Psoas muscle (tissue), 8 donors: ENCODE results near the gene COL27A1. TPM values are rescaled to one million over a fixed set of nuclear protein-coding genes. Genes with fewer than 3 reads are reported as not detected.
A peak's percentile ranks its signal among the peaks of the same experiment; 100 is the strongest.

Experiments
- ATAC-seq, 4 donors: fragments of 200-7000 bp; cut with Tn5 transposase; one replicate each; pipeline ENCODE4 v1.9.1; 2020; ENCODE audit warnings: moderate library complexity in 3 of 4, mild to moderate bottlenecking in 2 of 4
- DNase-seq, 2 donors: peaks; one replicate each; pipeline ENCODE4 v3.0.0-alpha.2; 2020
- H3K27ac ChIP-seq: fragments of 200-600 bp; one replicate; pipeline ENCODE4 v1.8.0; 2022
- H3K27me3 ChIP-seq, 3 donors: fragments of 200-600 bp in 1 of 3; one replicate each; pipeline versions ENCODE4 v1.6.1 to v1.8.0; 2013 to 2022; ENCODE audit warnings: low read length in 2 of 3, mild to moderate bottlenecking in 2 of 3, moderate library complexity in 1 of 3; ENCODE audit not compliant: insufficient read depth in 3 of 3
- H3K36me3 ChIP-seq, 2 donors: fragments of 200-600 bp in 1 of 2; one replicate each; pipeline versions ENCODE4 v1.6.1 to v1.8.0; 2013 to 2022; ENCODE audit warnings: low read depth in 1 of 2, mild to moderate bottlenecking in 1 of 2, moderate library complexity in 1 of 2; ENCODE audit not compliant: insufficient read depth in 1 of 2
- H3K4me1 ChIP-seq: fragments of 200-600 bp; one replicate; pipeline ENCODE4 v1.8.0; 2022
- H3K4me3 ChIP-seq: fragments of 200-600 bp; one replicate; pipeline ENCODE4 v1.8.0; 2022; ENCODE audit warnings: mild to moderate bottlenecking
- H3K9me3 ChIP-seq: fragments of 200-600 bp; one replicate; pipeline ENCODE4 v1.8.0; 2022
- WGBS, 3 donors: extraction: QIAGEN DNeasy Blood & Tissue Kit; methylation state at CpG; one replicate each; pipeline versions ENCODE4 v1.1.6 to v1.1.7; 2013; 5-methylcytosine and 5-hydroxymethylcytosine counted together
- intact Hi-C, 2 donors: fragments of 100-400 bp; cut with DNase I; formaldehyde crosslinking; loops; one replicate each; pipeline versions ENCODE4 v1.11.0 to v1.14.2; 2022
- long read RNA-seq, 2 donors: library from polyadenylated mRNA; unstranded; transcript quantifications; one replicate each; pipeline ENCODE4 v2.0.0, GENCODE V29; 2021
- polyA plus RNA-seq, 3 donors: library from polyadenylated mRNA; stranded (reverse); fragments of 200-250 nt; gene quantifications; one replicate each; pipeline ENCODE4 v1.2.3, GENCODE V29; 2013
- total RNA-seq, 4 donors: library from RNA; stranded (reverse); fragmentation: NEBNext Ultra II Directional in 2 of 4; extraction: Animal tissue kit (Norgen Biotek cat#: 25700) in 2 of 4; gene quantifications; one replicate each; pipeline versions ENCODE4 v1.2.1 to v1.2.4, GENCODE V29; 2021 to 2023
- TF ChIP-seq, protein P1 (sequence below): fragments of 200-600 bp; IDR thresholded peaks from one replicate; pipeline ENCODE4 v1.8.0; 2022; ENCODE audit warnings: antibody characterized with exemption
- donor health status: healthy with polysubstance abuse.
- donor health status: DM: no; HTN: no; CAD: no; lungs with moderate emphysema.
- donor health status: Bipolar disorder and iron deficiency.
- donor health status: healthy.
- donor health status: DM: yes; HTN: yes; CAD: no.
- donor health status: DM: no; HTN: no; CAD: no.
- donor health status: DM: no; HTN: no; CAD: no.
- donor health status: DM: yes; HTN: yes; CAD: no.

The COL27A1 gene
- total RNA-seq (1 to 10 TPM; 3.9 to 8.5 (median 4.7) TPM), polyA plus RNA-seq (1 to 10 TPM; 1.1 to 2.1 (median 1.8) TPM)
- long read RNA-seq, donor 1, result 0 reads
- long read RNA-seq, donor 2, partial matches to known transcripts, result 0 of 2 reads
- long read RNA-seq, donor 2, other reads (novel, unspliced or antisense), result 2 of 2 reads

DNA sequence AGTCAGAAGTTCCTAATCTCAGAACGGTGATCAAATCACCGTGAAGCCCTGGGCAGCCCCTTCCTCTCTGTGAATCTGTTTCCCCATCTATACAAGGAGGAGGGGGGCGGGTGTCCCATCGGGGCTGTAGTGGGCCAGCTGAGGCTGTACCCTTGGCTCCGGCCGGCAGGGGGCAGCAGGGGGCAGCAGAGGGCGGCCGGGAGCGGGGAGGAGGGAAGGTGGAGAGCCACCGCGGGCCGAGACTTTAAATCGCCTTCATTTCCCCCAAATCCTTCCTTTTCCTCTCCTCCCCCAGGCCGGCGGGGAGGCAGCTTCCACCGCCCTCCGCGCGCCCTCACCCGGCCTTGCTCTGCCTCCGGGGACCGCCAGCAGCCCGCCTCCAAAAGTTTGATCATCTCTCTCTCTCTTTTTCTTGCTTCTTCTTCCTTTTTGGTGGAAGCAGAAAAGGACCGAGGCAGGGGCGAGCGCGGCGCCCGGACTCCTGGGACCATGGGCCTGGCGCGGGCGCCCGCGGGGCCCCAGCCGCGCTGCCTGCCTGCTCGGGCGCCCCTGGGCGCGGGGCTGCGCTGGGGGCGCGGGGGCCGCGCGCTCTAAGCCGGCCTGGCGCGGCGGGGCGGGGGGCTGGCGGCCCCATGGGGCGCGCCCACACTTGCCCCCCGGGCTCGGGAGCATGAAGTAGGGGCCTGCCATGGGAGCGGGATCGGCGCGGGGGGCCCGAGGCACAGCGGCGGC lies at the start of gene COL27A1:
COL27A1 (plus strand) TSS at position 275 of the 732 bp plus-strand sequence; CDS start at position 689, 414 bp downstream.
- H3K4me1 ChIP-seq, result peaks cover 12% of the 10 kb centered on the region
- peak; percentile 85 to 94 (median 90) for ATAC-seq
- no peaks in the 10 kb centered on the region for H3K36me3 ChIP-seq

DNA sequence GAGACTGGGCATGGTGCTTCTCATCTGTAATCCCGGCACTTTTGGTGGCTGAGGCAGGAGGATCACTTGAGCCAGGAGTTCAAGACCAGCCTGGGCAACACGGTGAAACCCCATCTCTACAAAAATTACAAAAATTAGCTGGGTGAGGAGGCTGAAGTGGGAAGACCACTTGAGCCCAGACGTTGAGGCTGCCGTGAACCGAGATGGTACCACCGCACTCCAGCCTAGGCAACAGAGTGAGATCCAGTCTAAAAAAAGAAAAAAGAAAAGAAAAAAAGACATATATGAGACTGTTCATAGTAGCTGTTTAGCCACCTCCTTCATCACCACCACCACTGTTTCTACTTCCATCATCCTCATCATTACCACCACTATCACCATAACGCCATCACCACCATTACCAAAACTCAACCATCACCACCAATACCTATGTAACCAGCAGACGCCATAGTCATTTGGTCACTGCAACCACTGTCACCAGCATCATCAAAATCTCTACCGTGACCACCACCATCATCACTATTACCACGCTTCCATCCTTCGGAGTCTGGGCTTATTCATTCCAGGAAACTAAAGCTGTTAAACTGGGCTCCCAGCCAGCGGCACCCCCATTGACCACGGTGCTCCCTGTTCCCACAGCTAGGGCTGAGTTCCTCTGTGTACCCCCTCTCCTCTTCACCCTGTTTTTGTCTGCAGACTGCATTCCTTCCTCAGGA lies 47.9 kb upstream of the COL27A1 start:
- Histone ChIP-seq H3K9me3 (no peaks in the 10 kb centered on the region), H3K27me3 (no peaks in the 10 kb centered on the region), H3K36me3 (no peaks in the 10 kb centered on the region), H3K27ac (no peak overlapping the region), H3K4me3 (no peak overlapping the region), H3K4me1 (no peaks in the 10 kb centered on the region)
- TF ChIP-seq, protein P1, sequence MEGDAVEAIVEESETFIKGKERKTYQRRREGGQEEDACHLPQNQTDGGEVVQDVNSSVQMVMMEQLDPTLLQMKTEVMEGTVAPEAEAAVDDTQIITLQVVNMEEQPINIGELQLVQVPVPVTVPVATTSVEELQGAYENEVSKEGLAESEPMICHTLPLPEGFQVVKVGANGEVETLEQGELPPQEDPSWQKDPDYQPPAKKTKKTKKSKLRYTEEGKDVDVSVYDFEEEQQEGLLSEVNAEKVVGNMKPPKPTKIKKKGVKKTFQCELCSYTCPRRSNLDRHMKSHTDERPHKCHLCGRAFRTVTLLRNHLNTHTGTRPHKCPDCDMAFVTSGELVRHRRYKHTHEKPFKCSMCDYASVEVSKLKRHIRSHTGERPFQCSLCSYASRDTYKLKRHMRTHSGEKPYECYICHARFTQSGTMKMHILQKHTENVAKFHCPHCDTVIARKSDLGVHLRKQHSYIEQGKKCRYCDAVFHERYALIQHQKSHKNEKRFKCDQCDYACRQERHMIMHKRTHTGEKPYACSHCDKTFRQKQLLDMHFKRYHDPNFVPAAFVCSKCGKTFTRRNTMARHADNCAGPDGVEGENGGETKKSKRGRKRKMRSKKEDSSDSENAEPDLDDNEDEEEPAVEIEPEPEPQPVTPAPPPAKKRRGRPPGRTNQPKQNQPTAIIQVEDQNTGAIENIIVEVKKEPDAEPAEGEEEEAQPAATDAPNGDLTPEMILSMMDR, result no peak
- intact Hi-C loops, result loop anchor here (1.0 to 5.0 kb wide), 3 partner anchors 45 to 184 kb away; no protein-coding TSS in a partner anchor
- no peak for DNase-seq
- ATAC-seq, result peak in 1 of 4 donors; percentile 10
- 66 to 69% (median 67%) methylated on average over 13 of the region's 13 CpGs for WGBS, 3 donors

More for the DNA sequence above, at the start of gene COL27A1:
- peaks cover 0 to 16% (median 5%) of the 10 kb centered on the region in 3 donors for H3K27me3 ChIP-seq
- TF ChIP-seq, protein P1, result peak; percentile 89
- intact Hi-C loops, result loop anchor here in 1 of 2 donors (2.0 to 5.0 kb wide), 2 partner anchors 52 to 115 kb away; no protein-coding TSS in a partner anchor
- WGBS, 3 donors, result 0 to 1% (median 0%) methylated on average over 36 to 63 of the region's 63 CpGs
- H3K9me3 ChIP-seq, result no peaks in the 10 kb centered on the region
- DNase-seq, result peak; percentile 86 to 89
- peak within 1 kb of the TSS; percentile 78 for H3K4me3 ChIP-seq
- H3K27ac ChIP-seq, result peak within 1 kb of the TSS; percentile 75

DNA sequence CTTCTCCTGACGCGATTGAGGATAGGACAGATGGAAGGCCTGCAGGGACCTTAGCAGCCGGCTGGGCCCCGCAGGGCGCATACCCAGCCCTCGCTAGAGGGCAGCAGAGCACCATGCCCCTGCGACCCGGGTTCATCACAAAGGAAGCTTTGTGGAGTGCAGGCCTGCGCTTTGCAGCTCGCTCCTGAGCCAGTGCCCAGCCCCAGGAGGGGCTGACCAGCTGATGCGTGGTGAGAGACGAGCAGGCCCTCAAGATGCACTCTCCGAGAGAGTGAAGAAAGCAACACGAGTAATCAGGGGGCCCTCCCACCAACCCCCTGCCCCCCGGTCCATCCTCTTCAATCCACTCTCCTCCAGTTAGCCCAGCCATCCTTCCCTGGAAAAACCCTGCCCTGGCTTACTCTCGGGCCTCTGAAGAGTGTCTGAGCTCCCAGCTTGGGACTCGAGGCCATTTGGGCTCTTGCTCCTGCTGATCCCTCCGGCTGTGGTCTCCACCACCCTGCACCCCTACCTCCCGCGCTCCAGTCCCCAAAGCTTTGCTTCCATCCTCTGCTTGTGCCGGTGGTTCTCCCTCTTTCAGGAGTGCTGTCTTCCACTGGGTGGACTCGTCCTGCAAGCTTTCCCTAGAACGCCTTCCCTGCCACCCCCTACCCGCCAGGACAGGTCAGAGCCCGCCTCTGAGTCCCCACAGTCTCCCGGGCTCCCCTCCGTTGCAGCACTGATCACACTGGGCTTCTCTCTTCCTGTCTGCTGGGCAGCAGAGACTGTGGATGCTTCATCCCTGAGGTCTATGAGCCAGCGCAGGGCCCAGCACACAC lies 47.1 kb upstream of the COL27A1 start:
- intact Hi-C loops, result loop anchor here (1.0 to 5.0 kb wide), 3 partner anchors 45 to 183 kb away; no protein-coding TSS in a partner anchor
- peak; percentile 71 to 87 for DNase-seq
- Histone ChIP-seq H3K4me3 (no peak overlapping the region), H3K9me3 (no peaks in the 10 kb centered on the region), H3K36me3 (no peaks in the 10 kb centered on the region), H3K27me3 (no peaks in the 10 kb centered on the region), H3K27ac (no peak overlapping the region), H3K4me1 (no peaks in the 10 kb centered on the region)
- peak; percentile 98 to 99 (median 98) for ATAC-seq
- TF ChIP-seq, protein P1, result peak; percentile 97
- WGBS, 3 donors, result 45 to 50% (median 46%) methylated on average over 26 to 28 of the region's 28 CpGs

DNA sequence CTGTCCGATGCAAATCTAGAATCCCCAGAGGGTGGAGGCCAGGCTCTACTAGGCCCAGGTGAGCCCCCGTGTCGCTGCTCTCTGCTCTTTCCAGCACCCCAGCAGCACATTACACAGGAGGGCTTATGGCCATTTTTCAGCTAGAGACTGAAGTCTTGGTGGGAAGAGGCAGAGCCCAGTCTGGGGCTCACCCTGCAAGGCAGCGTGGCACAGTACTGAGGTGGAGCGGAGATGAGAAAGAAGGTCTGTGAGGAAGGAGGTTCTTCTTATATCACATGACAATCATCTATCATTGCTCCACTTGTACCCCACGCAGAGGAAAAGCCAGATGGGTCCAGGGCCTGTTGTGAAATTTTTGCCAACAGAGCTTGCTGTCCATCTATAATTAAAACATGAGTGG lies 46.2 kb upstream of the COL27A1 start:
- H3K4me3 ChIP-seq, result no peak overlapping the region
- no peaks in the 10 kb centered on the region for H3K9me3 ChIP-seq
- H3K27ac ChIP-seq, result no peak overlapping the region
- ATAC-seq, result no peak
- no peaks in the 10 kb centered on the region for H3K27me3 ChIP-seq
- H3K4me1 ChIP-seq, result no peaks in the 10 kb centered on the region
- WGBS, 3 donors, result 89 to 94% (median 92%) methylated on average over 6 of the region's 6 CpGs
- intact Hi-C loops, result loop anchor here (2.0 to 5.0 kb wide), 2 partner anchors 44 to 163 kb away; no protein-coding TSS in a partner anchor
- TF ChIP-seq, protein P1, result no peak
- DNase-seq, result no peak
- no peaks in the 10 kb centered on the region for H3K36me3 ChIP-seq
